COR-L47 (cell line): ENCODE measurements around the gene THADA.
A peak's percentile ranks its signal among the peaks of the same experiment; 100 is the strongest.
"Not testable (repeated sequence)": the region's sequence is repeated elsewhere in the genome, so short reads cannot be mapped to it uniquely, and the experiment has no call there.

Source experiments
- DNase-seq: peaks from one replicate; lab custom pipeline; 2025; lab: John Stamatoyannopoulos, UW

THADA gene

DNA sequence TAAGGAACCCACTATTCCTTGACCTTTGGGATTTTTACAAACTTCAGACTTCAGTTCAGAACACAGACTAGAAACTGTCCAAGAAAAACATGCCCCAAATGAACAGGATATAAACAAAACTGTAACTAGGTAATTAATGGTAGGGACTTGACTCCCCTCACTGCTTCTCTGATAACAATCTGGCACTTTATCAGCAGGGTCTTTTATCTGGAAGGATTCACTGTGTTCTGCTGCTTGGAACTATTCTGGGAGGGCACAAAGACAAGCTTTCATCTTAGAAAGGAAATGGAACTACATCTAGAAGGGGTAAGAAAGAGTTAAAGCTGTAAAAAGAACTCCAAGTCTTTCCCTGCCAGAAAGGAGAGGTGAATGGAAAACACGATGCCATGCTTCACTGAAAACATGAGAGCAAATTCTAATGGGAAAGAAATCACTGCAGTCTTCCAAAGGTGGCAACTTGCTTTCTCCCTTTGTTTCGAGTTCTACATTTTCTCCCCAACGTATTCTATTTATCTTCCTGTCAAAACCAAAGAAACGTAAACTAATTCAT is 181.2 kb downstream of the THADA start:
- DNase-seq: no peak

DNA sequence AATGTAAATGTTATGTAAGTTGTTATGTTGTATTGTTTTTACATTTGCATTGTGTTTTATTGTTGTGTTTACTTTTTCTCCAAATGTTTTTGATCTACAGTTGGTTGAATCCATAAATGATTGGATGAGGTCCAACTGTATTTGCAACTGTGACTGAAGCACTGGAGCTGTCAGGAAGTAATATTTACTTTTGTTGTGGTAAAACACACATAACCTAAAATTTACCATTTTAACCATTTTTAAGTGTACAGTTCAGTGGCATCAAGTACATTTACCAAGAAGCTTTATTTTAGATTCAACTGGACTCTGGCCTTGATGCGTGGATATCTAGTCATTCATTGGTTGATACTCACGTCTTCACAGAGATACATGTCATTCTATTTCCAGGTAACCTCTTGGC is 181.8 kb downstream of the THADA start:
- DNase-seq: no peak

DNA sequence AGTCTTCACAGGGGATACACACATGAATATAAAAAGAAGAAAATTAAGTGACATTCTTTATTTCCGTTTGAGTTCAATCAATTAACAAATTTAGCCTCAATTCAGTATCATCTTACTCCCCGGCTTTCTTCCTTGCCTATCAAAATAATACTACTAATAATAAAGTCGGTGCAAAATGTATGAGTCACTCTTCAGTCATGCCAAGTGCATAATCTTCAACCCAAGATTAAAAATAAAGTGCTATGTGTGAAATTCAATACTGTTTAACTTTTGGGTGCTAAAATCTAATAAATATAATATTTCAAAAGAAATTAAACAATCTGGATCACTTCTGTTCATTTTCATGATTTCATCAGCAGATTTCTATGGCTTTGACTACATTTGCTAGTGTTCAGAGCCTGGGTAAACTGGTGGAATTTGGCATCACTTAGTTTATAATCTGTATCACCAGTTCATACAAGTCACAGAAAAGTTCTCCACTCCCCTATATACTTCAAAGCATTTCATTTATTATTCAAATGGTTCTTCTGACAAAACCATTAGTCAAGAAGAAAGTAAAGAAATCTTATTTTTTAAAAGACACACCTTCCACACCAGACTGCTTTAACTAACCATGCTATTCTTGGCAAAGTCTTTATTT is 183.6 kb downstream of the THADA start:
- DNase-seq: no peak

DNA sequence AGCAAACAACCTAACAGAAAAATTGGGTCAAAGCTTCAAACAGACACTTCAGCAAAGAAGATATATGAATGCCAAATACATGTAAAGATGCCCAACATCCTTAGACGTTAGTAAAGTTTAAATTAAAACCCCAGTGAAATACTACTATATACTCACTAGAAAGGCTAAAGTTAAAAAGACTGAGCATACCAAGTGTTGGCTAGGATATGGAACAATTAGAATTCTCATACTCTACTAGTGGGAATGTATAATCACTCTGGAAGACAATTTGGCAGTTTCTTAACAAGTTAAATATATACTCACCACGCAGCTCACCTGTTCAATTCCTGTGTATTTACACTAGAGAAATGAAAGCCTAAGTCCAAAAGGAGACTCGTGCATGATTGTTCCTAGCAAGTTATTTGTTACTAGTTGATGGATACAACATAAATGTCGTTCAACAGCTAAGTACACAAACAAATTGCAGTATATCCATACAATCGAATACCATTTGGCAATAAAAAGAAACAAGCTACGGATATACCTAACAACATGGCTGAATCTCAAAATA is 185.7 kb downstream of the THADA start:
- DNase-seq: no peak

DNA sequence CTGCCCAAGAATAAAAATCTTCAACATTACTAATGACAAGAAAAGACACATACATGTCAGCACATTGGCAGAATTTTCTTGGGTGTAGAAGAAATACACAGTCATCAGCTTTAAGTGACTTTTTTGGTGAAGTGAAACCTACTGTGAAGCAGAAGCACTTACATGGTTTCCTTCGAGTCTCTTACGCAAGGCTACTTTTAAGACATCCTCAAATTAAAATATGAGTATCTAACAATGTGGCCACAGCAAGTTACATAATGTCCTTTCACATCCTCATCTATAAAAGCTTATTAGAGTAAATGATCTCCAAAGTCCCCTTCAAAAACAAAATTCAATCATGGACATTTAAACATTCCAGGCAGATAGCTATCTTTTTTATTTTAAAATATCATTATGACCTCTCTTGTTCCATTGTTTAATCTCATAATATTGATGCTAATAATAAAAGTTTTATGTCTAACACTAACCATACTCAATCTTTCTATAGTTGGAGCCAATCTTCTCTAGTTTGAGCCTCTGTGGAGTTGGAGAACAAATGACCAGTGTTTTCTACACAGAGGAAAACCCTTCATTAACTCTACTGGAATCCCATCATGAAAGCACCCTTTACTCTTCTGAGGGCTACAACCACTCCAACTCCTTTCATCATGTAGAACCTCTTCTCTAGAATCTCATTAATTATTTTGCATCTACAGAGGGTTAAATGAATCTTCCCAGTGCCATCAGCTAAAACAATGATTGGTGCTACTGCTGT is 187.3 kb downstream of the THADA start:
- no peak for DNase-seq

DNA sequence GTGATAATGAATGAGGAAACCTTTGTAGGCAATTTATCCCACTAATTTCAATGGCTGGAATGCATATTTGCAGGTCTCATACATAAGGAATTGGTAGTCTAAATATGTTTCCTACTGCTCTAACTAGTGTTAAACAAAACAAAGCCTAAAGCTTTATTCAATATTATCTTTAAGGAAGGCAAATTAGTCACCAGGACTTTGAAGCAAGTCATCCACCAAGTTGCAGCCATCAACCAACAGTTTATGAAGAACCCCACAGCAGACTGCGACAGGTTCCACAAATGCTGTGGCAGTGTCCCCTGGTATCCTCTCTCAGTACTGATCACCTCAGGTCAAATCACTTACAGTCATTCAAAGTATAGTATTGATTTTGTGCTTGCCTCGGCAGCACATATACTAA is 187.9 kb downstream of the THADA start:
- no peak for DNase-seq

DNA sequence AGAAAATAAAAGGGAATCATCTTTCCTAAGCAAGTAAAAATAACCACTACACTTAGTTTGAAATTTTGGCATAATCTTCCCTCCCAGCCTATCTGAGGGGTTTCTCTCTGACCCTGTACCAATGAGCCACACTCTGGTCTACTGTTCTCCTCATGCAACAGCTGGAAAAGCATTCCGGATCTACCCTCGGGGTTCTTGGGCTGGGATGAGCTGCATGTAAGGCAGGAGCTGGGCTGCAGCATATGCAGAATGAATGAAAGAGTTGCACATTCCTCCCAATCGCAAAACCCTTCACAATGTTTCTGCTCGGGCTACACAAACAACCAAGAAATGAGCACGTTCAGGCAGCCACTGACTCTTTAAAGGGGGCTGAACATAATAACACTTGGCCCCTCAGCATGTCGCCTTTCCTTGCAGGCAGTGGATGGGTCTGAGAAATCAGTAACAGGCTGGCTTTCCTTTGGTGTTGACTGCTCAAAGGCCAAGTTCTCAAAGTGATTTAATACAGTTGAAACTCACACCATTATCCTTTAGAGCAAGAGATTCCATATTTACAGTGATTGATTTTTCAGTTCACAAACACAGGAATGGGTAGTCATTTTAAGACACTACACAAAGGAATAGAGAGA is 189.1 kb downstream of the THADA start:
- DNase-seq: no peak

DNA sequence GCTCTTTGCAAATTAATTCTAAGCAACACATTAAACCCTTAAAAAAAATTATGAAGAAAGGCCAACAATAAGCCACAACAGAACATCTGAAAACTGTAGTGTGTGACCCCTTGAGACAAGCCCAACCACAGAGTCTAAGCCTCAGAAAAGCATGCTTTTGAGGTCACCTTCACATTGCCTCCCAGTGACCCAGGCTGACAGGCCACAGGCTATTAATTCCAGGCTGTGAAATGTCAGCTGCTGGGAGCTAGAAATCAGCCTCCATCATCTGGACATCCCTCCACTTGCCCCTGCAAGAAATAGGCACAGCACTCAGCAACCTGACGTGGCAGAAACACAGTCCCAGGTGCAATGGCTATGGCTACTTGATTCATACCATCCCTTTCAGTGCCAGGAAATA is 190.0 kb downstream of the THADA start:
- no peak for DNase-seq

DNA sequence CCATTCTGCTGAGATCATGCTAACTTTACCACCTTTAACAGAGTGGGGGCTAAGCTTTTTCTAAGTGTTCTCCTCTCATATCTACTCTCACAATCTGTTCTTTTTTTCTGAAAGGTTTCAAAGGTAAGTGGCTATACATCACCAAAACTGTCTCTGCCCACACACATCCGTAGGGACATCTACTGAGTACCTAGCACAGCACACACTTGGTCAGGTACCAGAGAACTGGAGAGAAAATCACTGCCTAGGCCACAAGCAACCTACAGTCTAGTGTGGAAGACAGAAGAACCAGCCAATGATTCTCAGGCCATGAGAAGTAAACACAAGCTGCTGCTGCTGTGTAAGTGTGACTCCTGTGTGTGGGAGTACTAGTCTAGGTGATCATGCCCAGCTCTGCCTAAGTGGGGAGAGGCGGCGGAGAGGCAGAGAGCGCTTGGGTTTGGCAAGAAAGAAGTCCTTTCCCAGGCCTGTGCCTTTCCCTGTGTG is 193.3 kb downstream of the THADA start:
- DNase-seq: no peak

DNA sequence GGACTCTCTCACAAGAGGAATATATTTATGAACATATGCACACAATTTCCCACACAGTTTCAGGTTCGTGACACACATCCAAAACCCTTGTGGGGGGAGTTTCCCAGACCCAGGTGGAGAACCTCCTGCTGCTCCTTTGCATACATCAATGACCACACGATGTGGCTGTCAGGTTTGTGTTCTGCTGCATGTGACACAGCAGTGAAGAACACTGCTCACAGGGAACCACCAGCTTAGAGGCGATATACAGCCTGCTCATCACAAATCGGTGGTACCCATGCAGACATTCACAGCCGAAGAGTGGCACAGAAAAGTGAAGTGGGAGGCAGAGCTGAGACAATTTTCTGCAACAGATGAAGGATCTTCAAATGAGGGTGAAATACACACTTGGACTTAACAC is 193.8 kb downstream of the THADA start:
- no peak for DNase-seq

DNA sequence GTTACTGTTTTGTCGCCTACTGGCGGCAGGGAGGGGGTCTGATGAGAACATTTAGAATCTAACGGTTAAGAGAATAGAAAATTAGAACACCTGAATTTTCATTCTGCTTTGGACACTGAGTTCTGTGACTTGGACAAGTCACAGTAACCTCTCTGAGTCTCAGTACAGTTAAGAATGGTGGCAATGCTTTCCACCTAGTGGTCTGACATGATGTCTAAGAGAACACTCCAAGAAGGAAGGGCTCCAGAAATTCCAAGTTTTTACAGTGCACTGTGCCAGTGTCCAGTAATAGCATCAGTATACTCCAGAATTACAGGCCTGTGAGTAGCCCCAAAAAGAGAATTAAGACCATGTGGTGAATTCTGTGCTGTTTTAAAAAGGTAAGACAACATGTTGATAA is 195.3 kb downstream of the THADA start:
- no peak for DNase-seq

DNA sequence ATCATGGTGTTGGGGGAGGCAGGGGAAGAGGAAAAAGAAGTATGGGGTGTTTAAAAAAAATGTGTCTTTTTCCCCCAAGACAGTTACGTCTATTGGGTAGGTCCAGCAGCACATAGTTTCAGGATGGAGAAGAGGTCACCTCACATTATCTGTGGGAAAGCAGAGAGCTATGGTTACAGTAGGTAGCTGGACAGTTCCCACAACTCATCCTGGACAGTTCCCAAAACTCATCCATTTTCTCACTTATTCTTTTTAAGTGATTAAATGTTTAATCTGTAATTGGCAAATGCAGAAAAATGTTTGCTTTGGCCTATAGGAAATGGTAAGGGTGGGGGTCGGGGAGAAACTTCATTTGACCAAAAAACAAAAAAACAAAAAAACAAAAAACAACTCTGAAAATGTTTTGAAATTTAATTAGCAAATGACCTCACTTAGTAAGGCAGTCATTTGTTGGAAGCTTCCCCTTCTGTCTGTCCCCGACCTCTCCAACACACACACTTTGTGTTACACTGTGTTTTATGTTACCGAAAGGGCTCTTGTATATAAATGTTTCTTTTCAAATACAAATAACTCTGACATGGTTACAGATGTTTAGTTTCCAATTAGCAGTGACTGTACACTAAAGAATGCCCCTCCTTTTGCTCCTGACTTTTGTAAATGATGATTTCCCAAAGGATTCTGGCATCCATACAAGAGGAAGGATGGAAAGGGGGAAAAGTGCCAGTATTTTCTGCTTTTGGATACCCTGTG is 196.1 kb downstream of the THADA start:
- DNase-seq: peak; percentile 13

DNA sequence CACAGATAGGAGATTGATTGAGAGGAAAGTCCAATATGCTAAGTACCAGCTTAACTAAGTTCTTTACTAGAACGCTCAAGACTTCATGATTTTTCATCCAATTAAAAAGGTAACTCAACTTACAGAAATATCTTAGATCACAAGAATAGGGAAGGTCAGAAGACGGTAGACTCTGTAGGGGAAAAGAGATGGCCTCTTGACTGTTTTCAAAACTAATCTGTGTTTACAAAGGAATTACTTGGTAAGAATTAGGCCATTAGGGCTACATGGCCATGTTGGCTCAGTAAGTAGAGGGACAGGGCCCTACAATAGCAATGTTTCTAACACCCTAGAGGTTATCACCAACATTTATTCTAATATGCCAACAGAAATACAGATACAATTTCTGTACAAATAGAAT is 196.7 kb downstream of the THADA start:
- no peak for DNase-seq

DNA sequence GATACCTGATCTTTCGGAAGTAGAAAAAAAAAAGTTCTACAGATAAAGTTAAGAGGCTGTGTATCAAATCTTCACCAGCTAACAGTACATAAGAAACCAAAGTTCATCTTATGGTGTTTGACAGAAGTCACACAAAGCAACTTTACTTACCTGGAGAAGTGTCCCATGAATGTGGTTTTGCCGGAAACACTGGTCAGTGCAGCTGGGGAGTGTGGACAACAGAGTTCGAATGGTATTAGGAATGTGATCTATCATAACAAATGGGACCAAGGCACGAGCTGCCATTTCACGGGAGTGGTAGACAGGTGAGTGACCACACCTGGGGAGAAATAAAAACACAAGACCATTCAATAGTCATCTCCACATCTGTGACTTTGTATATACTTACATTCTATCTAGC is 198.0 kb downstream of the THADA start:
- no peak for DNase-seq

DNA sequence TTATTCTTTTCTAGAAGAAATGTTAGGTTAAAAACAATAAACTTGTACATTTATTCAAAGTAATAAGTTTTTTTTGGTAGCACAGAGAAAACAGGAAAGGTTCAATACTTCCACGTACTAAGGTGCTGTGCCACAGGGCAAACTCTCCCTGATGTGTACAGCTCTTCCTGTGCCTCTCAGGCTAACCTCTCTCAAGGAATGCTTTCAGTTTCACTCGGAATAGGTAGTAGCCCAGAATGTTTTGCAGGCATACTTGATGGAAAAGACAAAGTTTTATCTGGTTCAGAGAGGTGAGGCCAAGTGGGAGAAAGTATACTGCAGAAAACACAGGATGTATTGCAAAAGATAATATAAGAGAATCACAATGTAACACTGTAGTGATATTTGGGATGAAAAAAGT is 198.4 kb downstream of the THADA start:
- no peak for DNase-seq

DNA sequence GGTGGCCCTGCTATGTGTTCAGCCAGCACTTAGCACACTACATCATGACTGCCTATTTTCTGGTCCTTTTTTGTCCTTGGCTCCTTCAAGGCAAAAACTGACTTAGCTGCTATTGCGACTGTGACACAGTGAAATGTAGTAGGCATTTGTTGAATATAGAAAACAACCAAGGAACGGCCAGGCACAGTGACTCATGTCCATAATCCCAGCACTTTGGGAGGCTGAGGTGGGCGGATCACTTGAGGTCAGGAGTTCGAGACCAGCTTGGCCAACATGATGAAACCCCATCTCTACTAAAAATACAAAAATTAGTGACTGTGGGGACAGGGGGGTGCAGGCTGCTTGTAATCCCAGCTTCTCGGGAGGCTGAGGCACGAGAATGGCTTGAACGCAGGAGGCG is 199.5 kb downstream of the THADA start:
- not testable (repeated sequence) for DNase-seq

DNA sequence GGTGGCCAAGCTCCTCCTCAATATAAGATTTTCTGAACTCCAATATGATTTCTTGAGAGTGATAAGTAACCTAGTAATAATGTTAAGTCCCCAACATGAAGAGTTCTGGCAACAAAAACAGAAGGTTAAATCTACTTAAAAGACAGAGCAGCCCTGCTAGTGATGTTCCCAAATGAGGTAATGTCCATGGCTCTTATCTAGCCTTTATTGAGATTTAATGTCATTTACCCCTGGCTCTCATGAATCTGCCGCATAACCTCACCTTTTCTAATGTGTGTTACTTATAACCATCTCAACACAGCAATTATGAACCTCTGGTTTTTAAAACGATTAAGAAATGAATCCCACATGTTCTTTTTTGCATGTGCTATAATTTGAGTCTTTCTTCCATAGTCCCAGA is 201.9 kb downstream of the THADA start:
- no peak for DNase-seq

DNA sequence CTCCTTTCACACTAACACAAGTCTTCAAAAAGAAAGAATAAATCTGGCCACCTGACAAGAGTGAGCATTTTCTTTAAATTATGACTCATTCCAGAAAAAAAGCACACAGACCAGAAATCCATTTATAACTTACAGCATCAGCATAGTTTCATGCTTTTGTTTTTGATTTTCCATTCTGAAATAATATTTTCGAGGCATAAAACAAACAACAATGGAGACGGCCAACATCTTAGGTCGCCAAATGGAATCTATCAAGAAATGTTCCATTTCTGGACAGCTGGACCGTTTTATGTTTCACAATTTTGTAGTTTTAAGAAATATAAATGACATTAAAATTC is 204.0 kb downstream of the THADA start:
- DNase-seq: no peak

DNA sequence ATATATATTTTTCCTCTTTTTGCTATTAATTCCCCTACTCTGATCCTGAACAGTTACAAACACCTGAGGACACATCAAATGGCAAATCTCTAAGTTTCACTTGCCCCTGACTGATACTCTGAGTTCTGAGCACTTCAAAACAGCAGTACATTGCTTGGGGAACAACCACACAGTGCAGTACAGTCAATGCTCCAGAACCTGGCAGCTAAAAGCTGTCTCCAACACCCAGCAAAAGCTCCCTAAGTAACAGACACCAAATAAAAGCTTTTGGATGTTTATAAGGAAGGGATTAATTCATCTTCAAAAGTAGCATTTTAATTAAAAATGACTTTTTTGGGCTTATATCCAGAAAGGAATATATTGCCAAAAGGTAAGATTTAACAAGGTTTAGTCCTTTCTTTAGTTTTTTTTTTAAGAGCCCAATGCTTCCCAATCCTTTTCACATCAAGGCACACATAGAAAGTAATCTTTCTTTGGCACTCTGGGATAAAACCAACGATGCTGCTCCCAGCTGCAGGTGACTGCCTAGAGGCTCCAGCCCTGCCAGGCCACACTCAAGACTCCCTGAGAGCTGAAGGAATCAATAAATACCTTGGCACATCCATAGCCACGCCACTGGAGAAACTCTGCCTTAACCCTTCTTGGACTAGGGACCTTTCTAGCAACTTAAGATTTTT is 204.5 kb downstream of the THADA start:
- no peak for DNase-seq

DNA sequence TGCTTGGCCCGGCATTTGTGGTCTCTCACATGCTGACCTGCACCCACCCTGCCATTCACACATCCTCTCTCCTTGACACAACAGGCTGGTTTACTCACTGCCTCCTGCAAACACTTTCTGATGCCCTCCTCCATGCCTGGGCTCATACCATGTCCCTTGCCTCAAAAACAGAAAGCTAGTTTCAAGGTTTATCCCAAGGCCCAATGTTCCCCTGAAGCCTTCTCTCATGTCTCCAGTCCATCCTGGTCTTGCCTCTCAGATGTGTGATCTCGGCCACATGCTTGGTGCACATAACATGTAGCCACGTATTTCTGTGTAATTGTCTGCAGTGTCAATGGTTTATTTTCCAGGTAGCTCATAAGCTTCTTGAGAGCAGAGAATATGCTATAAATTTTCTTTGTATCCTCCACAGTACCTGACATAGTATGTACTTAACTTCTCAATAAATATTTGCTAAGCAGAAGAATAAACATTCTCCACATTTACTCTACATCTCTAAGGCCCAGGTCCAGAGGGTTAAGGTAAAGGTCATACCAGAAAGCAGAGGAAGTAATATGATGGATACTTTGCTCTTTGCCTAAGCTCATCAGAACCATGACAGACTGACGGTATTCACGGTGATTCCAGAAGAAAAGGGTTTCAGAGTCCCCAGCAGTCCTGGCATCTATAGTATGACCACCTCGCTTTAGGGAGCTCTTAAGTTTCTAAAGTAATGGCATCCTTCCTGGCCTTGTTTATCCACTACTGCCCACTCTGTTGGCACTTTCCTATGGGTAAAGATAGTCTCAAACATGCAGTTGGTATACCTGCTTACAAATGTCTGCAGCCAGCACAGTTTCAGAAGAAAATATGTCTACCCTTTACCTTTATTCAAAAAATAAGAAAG is 206.0 kb downstream of the THADA start:
- no peak for DNase-seq

DNA sequence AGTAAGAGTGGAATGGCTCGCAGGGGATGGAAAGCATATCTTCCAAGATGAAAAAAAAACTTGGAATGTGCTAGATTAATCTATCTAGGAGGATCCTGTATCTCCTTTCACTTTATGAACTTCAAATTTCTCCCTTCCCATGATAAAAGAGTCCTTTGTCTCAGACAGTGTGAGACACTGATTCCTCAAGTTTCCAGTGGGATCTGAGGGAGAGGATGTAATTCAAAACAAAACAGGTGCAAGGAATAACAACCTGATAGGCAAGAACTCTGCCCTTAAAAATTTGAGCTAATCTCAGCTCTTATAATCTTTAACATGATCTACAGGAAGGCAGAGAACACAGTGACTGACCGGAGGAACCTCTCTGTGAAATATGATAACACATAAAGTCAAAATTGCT is 207.5 kb downstream of the THADA start:
- no peak for DNase-seq
